HG03060 (cell line): ENCODE data around the gene TMEM53.
"Not testable (repeated sequence)": the region's sequence is repeated elsewhere in the genome, so short reads cannot be mapped to it uniquely, and the experiment has no call there.

Source experiments
- ATAC-seq: cut with Tn5 transposase; IDR thresholded peaks from one replicate; pipeline ENCODE4 v1.9.1; 2021; ENCODE audit warnings: low read depth, moderate number of reproducible peaks; ENCODE audit not compliant: unreplicated experiment

The TMEM53 gene

DNA sequence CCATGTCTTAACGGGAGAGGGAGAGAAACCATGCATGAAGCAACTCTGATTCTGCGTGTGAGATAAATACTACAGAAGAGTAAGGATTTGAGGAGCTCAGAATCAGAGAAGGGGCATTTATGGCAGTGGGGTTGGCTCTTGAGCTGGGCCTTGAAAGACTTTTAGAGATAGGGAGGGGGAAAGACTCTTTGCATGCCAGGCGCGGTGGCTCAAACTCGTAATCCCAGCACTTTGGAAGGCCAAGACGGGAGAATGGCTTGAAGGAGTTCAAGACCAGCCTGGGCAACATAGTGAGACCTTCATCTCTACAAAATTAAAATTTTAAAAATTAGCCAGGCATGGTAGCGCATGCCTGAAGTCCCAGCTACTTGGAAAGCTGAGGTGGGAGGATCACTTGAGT lies 905 bp upstream of the TMEM53 start:
- ATAC-seq = no peak

DNA sequence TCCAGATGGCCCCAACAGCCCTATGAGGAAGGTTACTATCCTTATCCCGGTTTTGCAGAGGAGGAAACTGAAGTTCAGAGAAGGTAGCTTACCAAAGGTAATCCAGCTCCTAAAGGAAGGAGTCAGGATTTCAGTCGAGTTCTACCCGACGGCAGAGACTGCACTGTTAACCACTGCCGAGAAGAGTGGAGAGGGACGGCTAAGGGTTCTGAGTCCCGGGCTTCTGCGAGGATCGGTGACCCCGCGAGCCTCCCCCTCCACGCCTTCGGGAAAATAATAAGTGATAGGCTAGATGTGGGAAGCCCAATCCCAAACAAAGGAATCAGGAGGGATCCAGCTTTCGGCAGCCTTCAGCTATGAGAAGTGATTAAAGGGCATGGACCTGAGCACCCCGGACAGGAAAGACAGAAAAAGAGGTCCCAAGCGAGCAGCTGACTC lies 587 bp downstream of the TMEM53 start:
- ATAC-seq = no peak

DNA sequence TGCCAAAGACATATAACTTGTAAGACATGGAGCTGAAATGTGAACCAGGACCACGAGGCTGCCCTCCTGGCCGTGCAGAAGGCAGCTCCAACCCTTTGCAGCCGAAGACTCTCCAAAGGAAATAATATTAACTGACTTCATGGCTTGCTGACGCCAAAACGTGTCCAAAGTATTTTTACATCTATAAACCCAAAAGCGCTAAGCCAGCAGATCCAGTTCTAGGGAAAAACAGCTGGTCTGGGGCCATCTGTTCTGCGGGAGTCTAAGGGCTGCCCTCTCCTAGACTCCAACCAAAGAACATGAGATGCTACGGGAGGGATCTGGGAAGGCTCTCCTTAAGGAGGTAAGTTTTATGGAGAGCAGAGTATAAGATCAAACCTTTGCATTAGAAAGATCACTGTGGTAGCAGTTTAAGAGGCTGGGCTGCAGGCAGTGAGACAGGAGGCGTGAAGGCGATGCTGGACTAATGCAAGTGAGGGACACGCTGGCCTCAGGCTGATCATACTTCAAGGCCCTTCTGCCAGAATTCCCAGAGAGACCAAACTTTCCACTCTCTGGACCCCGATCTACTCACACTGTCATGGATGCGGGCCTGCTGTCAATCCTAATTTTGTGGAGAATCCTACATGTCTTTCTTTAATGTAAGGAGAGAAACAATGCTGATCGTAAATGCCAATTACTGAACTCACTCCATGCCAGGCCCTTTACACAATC lies 1.2 kb downstream of the TMEM53 start:
- no peak for ATAC-seq

DNA sequence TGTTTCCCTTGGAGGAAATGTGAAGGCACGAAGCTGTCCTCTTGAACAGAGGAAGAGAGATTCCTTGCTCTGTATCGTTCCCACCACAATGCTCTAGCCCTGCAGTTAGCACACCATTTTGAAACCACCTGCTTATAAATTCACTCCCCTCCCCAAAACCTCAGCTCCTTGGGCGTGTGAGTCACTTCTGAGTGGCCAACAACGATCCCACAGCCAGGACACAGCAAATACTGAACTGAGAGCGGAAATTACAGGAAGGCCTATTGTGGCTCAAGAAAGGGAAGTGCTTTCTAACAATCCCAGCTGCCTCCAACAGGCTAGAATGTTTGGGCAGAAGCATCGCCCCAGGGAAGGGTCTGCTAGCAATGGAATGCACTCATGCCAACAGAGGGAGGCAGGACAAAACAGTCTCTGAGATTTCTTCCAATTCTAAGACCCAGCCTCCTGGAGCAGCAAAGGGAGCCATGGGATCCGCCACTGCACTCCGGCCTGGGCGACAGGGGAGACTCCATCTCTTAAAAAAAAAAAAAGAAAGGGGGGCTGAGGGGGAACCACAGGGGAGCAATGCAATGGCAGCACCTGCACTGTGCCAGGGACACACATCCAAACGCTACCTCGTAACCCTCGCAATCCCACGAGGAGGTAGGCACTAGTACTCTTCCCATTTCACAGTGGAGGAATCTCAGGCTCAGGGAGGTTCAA lies 1.9 kb downstream of the TMEM53 start:
- no peak for ATAC-seq

DNA sequence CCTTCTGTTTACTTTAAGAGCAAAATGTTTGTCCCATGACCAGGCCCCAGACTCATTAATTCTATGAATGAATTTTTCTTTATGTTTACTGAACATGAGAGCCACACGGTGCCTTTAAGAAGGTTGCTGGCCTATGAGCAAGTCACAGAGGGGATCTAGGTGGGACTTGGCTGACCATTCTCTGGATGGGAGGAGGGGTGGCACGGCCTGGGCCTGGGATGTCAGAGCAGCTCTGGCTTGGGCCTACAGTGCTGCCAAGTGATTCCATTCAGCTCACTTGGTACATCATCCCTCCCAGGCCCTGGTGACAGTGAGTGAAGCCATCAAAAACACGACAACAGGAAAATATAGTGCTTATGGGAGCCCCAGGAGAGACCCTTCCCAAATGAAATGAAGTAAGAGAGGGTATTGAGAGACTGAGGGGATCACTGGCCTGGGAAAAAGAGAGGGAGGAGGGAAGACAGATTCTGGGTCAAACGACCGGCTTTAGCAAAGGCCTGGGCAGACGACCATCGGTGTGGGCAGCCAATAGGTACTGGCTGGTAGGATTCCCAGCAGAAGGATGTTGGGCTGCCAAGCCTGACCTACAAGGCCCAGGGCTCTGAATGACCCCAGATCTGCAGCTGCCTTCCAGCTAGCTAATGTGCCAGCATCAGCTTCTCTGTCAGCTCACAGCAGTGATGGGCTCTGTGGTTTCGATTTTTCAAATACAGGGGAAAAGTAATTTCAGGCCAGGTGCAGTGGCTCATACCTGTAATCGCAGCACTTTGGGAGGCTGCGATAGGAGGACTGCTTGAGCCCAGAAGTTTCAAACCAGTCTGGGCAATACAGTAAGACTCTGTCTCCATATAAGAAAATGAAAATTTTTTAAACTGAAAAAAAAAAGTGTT lies 3.3 kb downstream of the TMEM53 start:
- no peak for ATAC-seq

DNA sequence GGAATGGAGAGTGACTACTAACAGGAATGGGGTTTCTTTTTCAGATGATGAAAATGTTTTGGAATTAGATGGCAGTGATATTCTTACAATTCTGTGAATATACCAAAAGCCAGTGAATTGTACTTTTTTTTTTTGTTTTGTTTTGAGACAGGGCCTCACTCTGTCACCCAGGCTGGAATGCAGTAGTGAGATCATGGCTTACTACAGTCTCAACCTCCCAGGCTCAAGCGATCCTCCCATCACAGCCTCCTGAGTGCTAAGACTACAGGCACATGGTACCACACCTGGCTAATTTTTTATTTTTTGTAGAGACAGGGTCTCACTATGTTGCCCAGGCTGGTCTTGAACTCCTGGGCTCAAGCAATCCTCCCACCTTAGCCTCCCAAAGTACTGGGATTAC lies 7.6 kb downstream of the TMEM53 start:
- not testable (repeated sequence) for ATAC-seq

DNA sequence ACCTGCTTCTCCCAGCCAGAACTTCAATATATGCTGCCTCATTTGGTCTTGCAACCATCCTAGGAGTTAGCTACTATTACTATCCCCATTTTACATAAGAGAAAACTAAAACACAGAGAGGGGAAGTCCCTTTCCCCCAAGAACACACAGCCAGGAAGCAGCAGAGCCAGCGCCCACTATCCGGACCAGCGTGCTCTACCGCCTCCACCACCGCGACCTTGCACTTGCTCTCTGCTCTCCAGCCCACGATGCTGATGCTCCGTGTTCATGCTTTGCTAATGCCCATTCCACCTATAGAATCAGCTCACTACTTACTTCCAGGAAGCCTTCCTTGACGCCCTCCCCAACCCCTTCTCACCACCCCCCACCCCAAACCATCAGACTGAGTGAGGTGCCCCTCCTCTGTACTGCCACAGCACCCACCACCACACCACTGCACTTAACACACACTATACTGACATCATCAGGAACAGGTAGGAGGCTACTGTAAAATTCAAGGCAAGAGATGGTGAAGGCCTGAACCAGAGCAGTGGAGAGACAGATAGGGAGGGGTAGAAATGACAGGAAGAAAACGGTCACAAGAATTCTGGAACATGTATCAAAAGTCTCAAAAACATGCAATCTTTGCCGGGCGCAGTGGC lies 9.4 kb downstream of the TMEM53 start:
- no peak for ATAC-seq

DNA sequence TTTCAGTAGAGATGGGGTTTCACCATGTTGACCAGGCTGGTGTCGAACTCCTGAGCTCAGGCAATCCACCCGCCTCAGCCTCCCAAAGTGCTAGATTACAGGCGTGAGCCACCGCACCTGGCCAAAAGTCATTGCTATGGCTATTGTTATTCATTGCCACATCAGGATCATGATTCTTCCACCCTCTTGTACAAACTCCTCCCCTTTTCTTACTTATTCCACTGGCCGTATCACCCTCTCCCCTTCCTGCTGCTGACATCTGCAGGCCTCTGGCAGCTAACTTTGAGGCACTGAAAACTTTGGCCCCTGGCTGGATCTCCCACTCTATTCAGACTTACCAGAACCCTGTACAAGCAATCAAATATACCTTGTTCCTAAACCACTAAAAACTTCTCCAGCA lies 10.9 kb downstream of the TMEM53 start:
- no peak for ATAC-seq

DNA sequence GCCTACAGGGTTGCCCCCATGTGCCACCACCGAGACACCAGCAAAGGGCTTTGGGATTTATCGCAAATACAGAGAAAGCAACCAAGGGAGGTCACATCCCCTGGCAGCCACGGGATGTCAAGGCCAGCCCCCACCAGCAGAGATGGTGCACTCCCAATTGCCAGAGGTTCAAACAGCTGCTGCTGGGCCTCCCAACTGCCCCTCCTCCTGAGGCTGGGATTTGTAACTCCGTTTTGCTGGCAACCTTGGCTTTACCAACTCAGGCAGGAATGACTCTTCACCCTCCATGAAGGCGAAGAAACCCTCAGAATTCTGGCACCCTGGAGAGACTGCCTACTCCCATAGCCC lies 11.6 kb downstream of the TMEM53 start:
- ATAC-seq = no peak

DNA sequence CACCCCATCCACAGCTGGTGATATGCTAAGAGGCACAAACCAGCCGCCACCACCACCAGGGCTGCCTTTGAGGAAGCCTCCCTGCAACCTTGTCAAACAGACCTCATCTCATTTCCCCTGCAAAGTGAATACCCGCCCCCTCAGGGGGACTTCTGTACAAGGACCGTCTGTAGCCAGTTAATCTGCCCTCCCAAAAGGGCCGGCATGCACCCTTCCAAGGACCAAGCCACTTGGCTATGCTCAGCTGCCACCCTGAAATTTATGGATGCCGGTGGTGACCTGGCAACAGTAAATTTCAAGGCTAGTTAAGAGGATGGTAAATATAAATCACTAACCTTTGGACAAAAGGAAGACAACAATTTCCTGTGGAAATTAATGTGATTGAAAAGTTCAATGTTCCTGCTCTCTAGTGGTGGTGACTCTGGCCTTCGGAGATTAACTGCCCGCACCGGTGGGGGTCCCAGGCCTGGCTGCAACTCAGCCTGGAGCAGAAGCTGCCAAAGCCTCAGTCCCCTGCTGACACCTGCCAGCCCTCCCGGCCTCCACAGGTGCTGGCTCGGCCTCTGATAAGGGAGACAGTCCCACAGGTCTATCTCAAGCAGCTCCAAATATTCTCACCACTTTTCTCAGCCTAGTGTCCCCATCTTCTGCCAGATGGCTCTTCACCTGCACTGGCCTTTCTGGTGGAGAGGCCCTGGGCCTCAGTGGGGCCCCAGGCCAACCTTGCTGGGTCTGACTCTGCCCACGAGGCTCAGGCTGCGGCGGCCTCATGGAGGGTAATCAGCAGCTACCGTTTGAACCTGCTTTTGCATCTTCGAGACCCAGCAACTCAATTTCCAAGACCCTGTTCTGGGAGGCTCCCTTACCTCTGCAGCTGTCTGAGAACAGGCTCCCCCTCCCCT lies 12.2 kb downstream of the TMEM53 start:
- ATAC-seq = no peak

DNA sequence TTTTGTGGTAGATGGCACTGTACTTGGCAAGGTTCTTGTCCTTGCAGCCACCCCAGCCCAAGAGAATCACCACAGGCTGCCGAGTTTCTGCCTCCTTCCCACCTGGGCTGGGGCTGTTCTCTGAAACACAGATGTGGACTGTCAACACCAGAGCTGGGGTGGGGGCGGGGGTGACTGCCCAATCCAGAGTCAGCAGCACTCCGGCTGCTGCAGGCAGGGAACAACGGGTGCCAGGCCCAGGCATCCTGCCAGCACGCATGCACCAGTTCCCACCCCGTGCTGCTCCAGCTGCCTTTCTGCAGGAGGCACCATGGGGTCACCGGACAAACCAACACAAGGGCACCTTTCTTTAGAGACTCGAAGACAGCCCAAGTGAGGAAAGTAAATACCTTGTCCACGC lies 14.1 kb downstream of the TMEM53 start:
- no peak for ATAC-seq

DNA sequence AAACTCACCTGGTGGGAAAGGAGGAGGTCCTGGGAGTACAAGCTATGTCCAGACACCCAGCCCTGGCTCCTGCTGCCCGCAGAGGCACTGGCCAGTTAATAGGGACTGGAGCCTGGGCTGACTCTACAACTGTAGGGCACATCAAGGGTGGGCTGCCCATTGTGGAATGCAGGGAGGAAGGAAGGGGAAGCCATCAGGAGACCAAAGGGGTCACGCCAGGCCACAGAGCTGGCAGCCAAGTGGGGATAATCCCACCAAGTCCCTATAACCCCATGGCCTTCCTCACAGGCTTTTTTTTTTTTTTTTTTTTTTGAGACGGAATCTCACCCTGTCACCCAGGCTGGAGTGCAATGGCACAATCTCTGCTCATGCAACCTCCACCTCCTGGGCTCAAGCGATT lies 14.7 kb downstream of the TMEM53 start:
- no peak for ATAC-seq

DNA sequence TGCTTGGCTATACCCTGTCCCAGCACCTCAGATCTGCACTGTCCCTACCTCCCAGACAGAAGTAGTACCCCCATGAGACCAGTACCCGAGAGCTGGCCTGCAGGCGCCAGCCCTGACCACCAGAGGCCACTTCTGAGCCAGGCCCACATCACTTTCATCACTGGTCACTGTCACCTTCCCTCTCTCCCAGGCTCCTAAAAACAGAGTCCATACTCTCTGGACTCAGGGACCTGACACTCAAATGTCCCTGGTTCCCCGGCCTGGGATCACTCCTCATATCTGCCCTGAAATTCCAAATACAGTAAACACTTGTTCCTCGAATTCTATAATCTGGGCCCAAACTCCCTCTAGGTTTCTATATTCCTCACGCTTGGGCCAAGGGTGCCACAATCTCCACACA lies 18.7 kb downstream of the TMEM53 start:
- no peak for ATAC-seq

DNA sequence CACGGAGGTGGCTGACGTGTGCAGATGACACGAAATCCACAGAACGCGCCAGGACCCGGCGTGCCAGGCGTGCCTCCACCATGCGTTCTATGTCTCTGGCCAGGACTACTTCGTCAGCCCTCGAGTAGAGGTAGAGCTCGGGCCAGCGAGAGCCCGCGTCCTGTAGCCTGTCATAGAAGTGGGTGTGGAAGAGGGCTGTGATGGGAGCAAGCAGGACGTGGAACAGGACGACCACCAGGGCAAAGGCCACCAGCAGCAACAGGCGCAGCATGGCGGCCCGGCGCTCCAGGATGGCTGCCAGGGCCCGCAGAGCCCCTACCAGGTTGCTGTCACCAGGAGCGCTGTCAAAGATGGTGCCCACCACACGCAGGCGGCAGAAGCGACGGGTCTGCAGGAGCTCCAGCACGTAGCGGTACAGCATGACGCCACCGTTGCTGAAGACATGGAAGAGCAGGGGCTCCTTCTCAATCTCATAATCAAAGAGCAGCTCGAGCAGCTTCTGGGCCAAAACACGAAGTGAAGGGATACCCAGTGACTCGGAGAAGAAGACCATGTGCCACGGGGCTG lies 19.6 kb downstream of the TMEM53 start:
- no peak for ATAC-seq

DNA sequence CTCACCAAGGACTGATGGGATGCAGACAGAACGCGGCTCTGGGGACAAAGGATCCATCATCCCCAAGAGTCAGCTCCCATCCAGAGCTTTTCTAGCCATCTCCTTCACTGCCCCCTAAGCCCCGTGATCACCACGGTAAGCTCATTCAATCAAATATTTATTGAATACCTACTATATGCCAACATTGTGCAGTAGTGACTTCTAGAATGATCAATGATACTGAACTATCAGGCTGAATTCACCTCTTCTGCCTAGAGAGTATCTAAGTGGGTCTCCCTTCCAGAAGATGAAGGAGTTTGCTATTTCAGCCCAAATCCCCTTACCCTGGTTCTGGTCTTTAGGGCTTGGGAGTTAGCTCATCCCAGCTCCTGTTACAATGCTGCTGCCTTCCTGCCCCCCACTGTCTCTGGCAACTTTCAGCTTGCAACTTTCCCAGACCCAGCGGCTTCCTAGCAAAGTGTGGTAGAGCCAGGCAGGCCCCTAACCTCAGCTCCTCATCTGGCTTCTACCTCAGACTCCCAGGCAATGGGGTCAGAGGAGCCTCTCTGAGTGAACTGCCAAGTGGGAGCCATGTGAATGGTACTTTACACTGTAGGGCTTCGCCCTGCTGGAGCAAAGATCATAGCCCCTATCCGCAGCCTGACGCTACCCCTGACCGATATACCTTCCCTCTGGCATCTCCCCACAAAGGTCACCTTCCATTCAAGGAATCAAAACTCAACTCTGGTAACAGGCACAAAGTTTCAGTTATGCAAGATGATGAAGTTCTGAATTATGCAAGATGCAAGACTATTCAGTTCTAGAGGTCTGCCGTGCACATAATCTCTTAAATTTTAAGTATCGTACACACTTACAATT lies 20.9 kb downstream of the TMEM53 start:
- ATAC-seq = no peak

DNA sequence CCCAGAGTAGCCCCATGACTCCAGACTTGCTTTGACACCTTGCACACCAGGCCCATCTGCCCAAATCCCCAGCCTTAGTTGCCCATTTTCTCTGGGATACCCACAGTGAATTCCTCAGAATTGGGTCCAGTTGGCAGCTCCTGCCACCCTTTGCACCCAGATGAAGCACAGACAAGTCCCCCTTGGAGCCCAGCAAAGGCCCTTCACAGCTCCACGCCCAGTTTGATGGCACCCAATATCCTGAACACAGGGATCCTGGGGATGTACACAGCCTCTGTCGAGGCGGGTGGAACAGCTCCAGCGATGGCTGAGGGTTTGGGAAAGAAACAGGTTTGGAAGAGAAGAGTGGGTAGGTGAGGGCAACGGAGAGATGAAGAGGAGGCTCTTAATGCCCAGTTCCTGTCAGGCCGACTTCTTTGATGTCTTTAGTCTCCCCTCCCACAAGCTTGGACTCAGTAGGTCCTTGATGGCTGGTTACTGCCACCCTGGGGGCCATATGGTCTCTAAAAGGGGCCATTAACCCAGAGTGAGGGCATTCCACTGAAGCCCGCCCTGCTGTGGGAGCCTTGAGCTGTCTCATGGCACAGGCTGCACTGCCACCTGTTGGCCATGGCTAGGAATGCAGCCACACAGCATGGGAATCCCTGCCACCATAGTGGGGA lies 21.7 kb downstream of the TMEM53 start:
- no peak for ATAC-seq

DNA sequence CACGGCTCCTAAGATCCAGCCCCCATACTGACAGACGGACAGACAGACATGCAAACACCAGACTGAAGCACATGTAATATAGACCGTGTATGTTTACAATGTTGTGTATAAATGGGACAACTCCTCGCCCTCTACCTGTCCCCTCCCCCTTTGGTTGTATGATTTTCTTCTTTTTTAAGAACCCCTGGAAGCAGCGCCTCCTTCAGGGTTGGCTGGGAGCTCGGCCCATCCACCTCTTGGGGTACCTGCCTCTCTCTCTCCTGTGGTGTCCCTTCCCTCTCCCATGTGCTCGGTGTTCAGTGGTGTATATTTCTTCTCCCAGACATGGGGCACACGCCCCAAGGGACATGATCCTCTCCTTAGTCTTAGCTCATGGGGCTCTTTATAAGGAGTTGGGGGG lies 23.2 kb downstream of the TMEM53 start:
- no peak for ATAC-seq

DNA sequence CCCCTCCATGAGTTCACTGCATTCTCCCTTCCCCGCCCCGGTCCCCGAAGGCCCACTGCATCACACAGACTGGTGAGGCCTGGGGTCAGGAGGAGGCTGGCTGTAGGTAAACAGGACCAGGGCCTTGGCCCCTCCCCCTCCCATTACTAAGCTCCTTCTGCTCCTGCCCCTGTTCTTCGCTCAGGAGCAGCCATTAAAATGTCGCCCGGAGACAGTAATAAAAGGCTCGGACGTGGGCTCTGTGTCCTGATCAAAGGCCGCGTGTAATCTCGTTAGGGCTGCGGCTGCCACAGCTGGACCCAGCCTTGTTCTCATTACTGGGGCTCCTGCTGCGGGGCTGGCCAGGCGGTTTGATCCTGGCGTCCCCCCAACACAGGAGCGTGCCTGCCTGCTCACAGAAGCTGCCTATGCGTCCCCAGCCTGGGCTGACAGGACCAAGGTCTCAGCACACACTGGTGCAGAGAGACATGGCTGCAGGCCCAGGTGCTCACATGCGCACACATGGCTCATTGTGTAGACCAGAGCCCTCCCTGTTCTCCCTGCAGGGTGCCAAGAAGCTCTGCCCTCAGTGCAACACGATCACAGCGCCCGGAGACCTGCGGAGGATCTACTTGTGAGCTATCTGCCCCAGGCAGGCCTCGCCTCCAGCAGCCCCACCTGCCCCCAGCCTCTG lies 24.0 kb downstream of the TMEM53 start:
- no peak for ATAC-seq
